Thyroid gland (tissue), 4 donors: ENCODE results near the gene SLC25A10.
A peak's percentile ranks its signal among the peaks of the same experiment; 100 is the strongest.

Experiments used
- CTCF ChIP-seq, 6 experiments: fragments of 200-600 bp in 3 of 6; fragments of 450-650 bp in 3 of 6; sonication (generic) in 3 of 6; IDR thresholded peaks; one replicate each; pipeline ENCODE4 v1.5.1; 2016 to 2019; ENCODE audit warnings: antibody characterized with exemption in 6 of 6, mild to moderate bottlenecking in 2 of 6, inconsistent platforms in 1 of 6, moderate library complexity in 1 of 6
- POLR2A ChIP-seq, 2 donors: fragments of 450-650 bp; IDR thresholded peaks; one replicate each; pipeline ENCODE4 v1.6.1; 2017; ENCODE audit warnings: antibody characterized with exemption in 2 of 2, mild to moderate bottlenecking in 2 of 2, moderate library complexity in 1 of 2

DNA sequence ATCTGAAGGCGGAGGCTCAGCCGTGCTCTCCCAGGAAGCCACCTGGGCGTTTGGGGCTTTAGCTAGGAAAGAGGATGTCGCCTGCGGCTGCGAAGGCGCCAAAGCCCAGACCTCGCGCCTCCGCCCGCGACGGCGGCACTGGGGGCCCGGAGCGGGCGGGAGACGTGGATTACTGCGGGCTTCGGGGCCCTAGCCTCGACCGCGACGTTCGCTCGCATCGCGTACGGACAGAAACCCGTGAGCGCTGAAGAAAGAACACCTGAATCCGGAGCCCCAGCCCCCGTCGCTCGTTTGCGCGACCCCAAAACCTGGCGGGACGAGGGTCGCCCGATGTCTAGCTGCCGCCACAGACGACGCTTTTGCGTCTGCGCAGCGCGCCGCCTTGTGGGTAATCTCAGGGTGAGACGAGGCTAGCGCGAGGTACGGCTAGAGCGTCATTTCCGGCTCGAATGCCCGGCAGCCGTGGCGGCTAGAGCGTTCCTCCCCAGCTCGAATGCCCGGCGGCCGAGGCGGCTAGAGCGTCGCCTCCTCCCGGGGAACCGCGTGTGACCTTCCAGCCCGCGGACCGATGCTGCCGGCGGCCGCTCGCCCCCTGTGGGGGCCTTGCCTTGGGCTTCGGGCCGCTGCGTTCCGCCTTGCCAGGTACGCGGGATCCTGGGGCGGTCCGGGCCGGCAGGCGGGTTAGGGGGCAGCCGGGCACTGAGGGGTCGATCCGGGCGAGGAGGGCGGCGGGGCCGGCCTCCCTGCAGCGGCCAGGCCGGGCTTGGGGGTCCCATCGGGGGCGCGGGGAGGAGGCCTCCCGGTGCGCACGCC lies 8.9 kb upstream of the SLC25A10 start, which contains the start of gene MRPL12:
- TF ChIP-seq CTCF (IDR thresholded peaks at IDR 0.05) (peak in 3 of 6 experiments; percentile 28 to 47 (median 37)), POLR2A (IDR thresholded peaks at IDR 0.05) (peak in 1 of 2 donors; percentile 85)
